Panc1 (cell line): ENCODE results near the gene SEMA3B. TPM values are rescaled to one million over a fixed set of nuclear protein-coding genes. Genes with fewer than 3 reads are reported as not detected.

ENCODE experiments used
- ATAC-seq: fragments of 200-7000 bp; cut with Tn5 transposase; 2 replicates; pipeline ENCODE4 v1.9.1; 2020; ENCODE audit warnings: mild to moderate bottlenecking, moderate library complexity
- BruUV-seq: library from RNA; stranded (reverse); fragments of 400-500 nt; replicated peaks from 2 replicates; lab custom pipeline; 2021; lab: Mats Ljungman, UMichigan
- CTCF ChIA-PET: fragments of 300-600 bp; sonication (Branson Sonifier 250); formaldehyde crosslinking; loops from one replicate; lab custom pipeline; 2022; ENCODE audit warnings: antibody characterized with exemption; lab: Charles Lee
- POLR2A ChIA-PET: fragments of 300-600 bp; sonication (Branson Sonifier 250); formaldehyde crosslinking; loops from one replicate; lab custom pipeline; 2022; ENCODE audit warnings: antibody characterized with exemption; lab: Charles Lee
- DNase-seq: peaks from one replicate; pipeline ENCODE4 v3.0.0-alpha.2; 2010; ENCODE audit warnings: low read depth, low spot score
- H3K27ac ChIP-seq: 2 replicates; pipeline ENCODE4 v1.5.1; 2011; ENCODE audit warnings: mild to moderate bottlenecking, low read length, inconsistent platforms
- H3K27me3 ChIP-seq: fragments of 200-500 bp; sonication (Bioruptor generic); 2 replicates; pipeline ENCODE4 v1.6.0; 2014; ENCODE audit warnings: low read length, inconsistent platforms; ENCODE audit not compliant: control insufficient read depth, insufficient read depth
- H3K36me3 ChIP-seq: fragments of 200-500 bp; sonication (Bioruptor generic); 2 replicates; pipeline ENCODE4 v1.5.1; 2014; ENCODE audit warnings: inconsistent platforms, mild to moderate bottlenecking, low read length, moderate library complexity; ENCODE audit not compliant: control insufficient read depth, insufficient read depth
- H3K4me1 ChIP-seq: 2 replicates; pipeline ENCODE4 v1.5.1; 2011; ENCODE audit warnings: inconsistent platforms, mild to moderate bottlenecking, low read length, moderate library complexity; ENCODE audit not compliant: control insufficient read depth, insufficient read depth
- H3K4me3 ChIP-seq, 2 experiments: 2 replicates each; pipeline ENCODE4 v1.5.1; 2011 to 2012; ENCODE audit warnings: low read depth in 2 of 2, low read length in 2 of 2, mild to moderate bottlenecking in 2 of 2, inconsistent platforms in 1 of 2, moderate library complexity in 1 of 2
- H3K9me3 ChIP-seq: fragments of 200-500 bp; sonication (Bioruptor generic); 2 replicates; pipeline ENCODE4 v1.5.1; 2014; ENCODE audit warnings: low read depth, mild to moderate bottlenecking, inconsistent platforms, low read length, moderate library complexity; ENCODE audit not compliant: control insufficient read depth, insufficient read depth
- CTCF ChIP-seq: fragments of 450-650 bp; IDR thresholded peaks from 2 replicates; pipeline ENCODE4 v1.5.1; 2017; ENCODE audit warnings: mild to moderate bottlenecking
- POLR2AphosphoS5 ChIP-seq: IDR thresholded peaks from 2 replicates; pipeline ENCODE4 v1.6.1; 2012; ENCODE audit warnings: mild to moderate bottlenecking, low read depth, low read length, moderate library complexity
- REST ChIP-seq, 2 experiments: IDR thresholded peaks; 2 replicates each; pipeline ENCODE4 v1.6.1; 2011 to 2012; ENCODE audit warnings: low read depth in 2 of 2, control low read depth in 1 of 2, low read length in 1 of 2, mild to moderate bottlenecking in 1 of 2, moderate library complexity in 1 of 2; ENCODE audit not compliant: insufficient read depth in 1 of 2
- SIN3A ChIP-seq: IDR thresholded peaks from 2 replicates; pipeline ENCODE4 v1.6.1; 2012; ENCODE audit warnings: low read depth, mild to moderate bottlenecking, low read length, moderate library complexity, borderline replicate concordance; ENCODE audit not compliant: insufficient read depth
- TCF7L2 ChIP-seq: IDR thresholded peaks from 2 replicates; pipeline ENCODE4 v1.6.1; 2011; ENCODE audit warnings: mild to moderate bottlenecking, low read depth, low read length, inconsistent platforms
- in situ Hi-C: cut with HindIII; loops from 2 replicates; pipeline ENCODE4 v1.10.0; 2016; ENCODE audit warnings: low sequenced_read_pairs, low pct_unique_long_range_greater_than_20kb
- intact Hi-C: fragments of 100-400 bp; cut with micrococcal nuclease; formaldehyde crosslinking; loops from one replicate; pipeline ENCODE4 v1.10.0; 2022; ENCODE audit not compliant: unreplicated experiment
- total RNA-seq: library from RNA; stranded (reverse); gene quantifications from one replicate; pipeline ENCODE4 v1.2.1, GENCODE V29; 2021; ENCODE audit not compliant: unreplicated experiment

The SEMA3B gene
- total RNA-seq, 1 experiment from 2014 or later: 1.4 TPM

GRCh38 chr3:50239649-50240048 is 29.3 kb upstream of the SEMA3B start:
- intact Hi-C loops (no loop called here), in situ Hi-C loops (no loop called here)
- no peak for DNase-seq
- no peak for ATAC-seq
- Histone ChIP-seq H3K27ac (no peak overlapping the region), H3K36me3 (no peaks in the 10 kb centered on the region; the same call in 1 of the 2 replicates), H3K4me3 (no peak overlapping the region), H3K9me3 (no peaks in the 10 kb centered on the region), H3K27me3 (no peaks in the 10 kb centered on the region), H3K4me1 (peaks cover 37% of the 10 kb centered on the region)
- POLR2A ChIA-PET: no interaction called here
- TF ChIP-seq REST (IDR thresholded peaks at IDR 0.05; ENCODE audit: insufficient read depth in 1 of 2, low read depth in 2 of 2, low read length in 1 of 2) (no peak), CTCF (no peak), POLR2AphosphoS5 (no peak), TCF7L2 (no peak), SIN3A (no peak)
- BruUV-seq: no TSS peak
- CTCF ChIA-PET: no interaction called here

- TF ChIP-seq SIN3A: no peak
- no peak for TF ChIP-seq CTCF
- TF ChIP-seq TCF7L2: no peak
- TF ChIP-seq REST (IDR thresholded peaks at IDR 0.05; ENCODE audit: insufficient read depth in 1 of 2, low read depth in 2 of 2, low read length in 1 of 2): no peak
- TF ChIP-seq POLR2AphosphoS5: no peak
- Histone ChIP-seq H3K36me3 (no peaks in the 10 kb centered on the region; the same call in 1 of the 2 replicates), H3K4me3 (no peak overlapping the region), H3K27ac (no peak overlapping the region), H3K27me3 (no peaks in the 10 kb centered on the region), H3K9me3 (no peaks in the 10 kb centered on the region), H3K4me1 (peaks cover 47% of the 10 kb centered on the region)
- ATAC-seq (no peak), DNase-seq (no peak)
- ChIA-PET CTCF (interaction anchor here (0.6 kb wide), 1 partner anchor 33 kb away, joined by 6 read pairs; no protein-coding TSS in a partner anchor), POLR2A (no interaction called here)
- intact Hi-C loops: no loop called here
- in situ Hi-C loops: no loop called here
- no TSS peak for BruUV-seq
These were observed 27.8 kb upstream of the SEMA3B start for GRCh38 chr3:50241163-50241562.
